ENCODE data around the gene SELP. TPM values are rescaled to one million over a fixed set of nuclear protein-coding genes. Genes with fewer than 3 reads are reported as not detected.

Gene SELP
- total and polyA plus RNA-seq, 2 of the 13 experiments (the other 11 are each of a cell fraction or from before 2014, with no cell fraction given) = 0.11 TPM; not detected in 1

DNA sequence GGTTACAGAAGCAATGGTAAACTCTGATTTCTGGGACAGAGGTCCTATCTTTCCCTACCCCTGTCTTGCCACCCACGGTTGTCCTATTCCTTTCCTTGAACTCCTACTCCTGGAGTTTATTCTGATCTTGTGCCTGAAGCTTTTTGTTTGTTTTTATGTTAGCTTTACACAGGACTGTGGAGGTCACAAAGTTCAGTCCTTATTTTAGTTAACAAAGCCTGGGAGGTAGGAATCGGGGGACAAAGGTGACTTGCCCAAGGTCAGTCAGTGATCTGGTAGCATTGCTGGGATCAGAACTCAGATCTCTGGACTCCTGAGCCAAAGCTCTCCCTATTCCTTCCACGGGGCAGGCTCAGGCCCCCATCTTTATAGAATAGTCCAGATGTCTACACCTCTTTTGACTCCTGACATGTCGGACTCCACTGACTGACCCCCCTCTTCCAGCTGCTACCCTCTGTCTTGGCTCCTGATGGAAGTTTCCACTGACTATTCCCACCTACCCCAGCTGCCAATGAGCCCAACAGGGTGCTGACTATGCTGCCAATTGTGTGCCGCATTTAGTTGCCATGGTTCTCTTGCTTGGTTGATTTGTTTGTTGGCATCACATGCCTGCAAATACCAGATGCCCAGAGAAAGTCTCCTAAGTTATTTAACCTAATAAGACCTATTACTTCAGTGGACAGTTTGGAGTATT is 53.5 kb downstream of the SELP start (continued):
- TF ChIP-seq, protein P1, sequence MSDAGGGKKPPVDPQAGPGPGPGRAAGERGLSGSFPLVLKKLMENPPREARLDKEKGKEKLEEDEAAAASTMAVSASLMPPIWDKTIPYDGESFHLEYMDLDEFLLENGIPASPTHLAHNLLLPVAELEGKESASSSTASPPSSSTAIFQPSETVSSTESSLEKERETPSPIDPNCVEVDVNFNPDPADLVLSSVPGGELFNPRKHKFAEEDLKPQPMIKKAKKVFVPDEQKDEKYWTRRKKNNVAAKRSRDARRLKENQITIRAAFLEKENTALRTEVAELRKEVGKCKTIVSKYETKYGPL (CRISPR knock-in tag; IDR thresholded peaks at IDR 0.05) = no peak
- TF ChIP-seq PHF8 (CRISPR knock-in tag; IDR thresholded peaks at IDR 0.05) (no peak), ZNF678 (CRISPR knock-in tag; IDR thresholded peaks at IDR 0.05) (no peak), WIZ (CRISPR knock-in tag; IDR thresholded peaks at IDR 0.05) (no peak), GATAD1 (CRISPR knock-in tag; IDR thresholded peaks at IDR 0.05) (no peak), ZNF512 (CRISPR knock-in tag; IDR thresholded peaks at IDR 0.05) (no peak), NKX3-1 (CRISPR knock-in tag; IDR thresholded peaks at IDR 0.05) (no peak), MYC (CRISPR knock-in tag; IDR thresholded peaks at IDR 0.05; ENCODE audit: borderline replicate concordance) (no peak; the same call in 1 of the 2 replicates), ZNF232 (CRISPR knock-in tag; IDR thresholded peaks at IDR 0.05; ENCODE audit: borderline replicate concordance) (no peak), ZNF512B (CRISPR knock-in tag; IDR thresholded peaks at IDR 0.05; ENCODE audit: borderline replicate concordance) (no peak), SAP130 (CRISPR knock-in tag; IDR thresholded peaks at IDR 0.05; ENCODE audit: low read depth) (peak; percentile 38; the same call in 1 of the 2 replicates), MIER3 (CRISPR knock-in tag; IDR thresholded peaks at IDR 0.05; ENCODE audit: borderline replicate concordance) (peak; percentile 44; the same call in 1 of the 2 replicates), ZNF746 (CRISPR knock-in tag; IDR thresholded peaks at IDR 0.05) (no peak)
- TF ChIP-seq, protein P2, sequence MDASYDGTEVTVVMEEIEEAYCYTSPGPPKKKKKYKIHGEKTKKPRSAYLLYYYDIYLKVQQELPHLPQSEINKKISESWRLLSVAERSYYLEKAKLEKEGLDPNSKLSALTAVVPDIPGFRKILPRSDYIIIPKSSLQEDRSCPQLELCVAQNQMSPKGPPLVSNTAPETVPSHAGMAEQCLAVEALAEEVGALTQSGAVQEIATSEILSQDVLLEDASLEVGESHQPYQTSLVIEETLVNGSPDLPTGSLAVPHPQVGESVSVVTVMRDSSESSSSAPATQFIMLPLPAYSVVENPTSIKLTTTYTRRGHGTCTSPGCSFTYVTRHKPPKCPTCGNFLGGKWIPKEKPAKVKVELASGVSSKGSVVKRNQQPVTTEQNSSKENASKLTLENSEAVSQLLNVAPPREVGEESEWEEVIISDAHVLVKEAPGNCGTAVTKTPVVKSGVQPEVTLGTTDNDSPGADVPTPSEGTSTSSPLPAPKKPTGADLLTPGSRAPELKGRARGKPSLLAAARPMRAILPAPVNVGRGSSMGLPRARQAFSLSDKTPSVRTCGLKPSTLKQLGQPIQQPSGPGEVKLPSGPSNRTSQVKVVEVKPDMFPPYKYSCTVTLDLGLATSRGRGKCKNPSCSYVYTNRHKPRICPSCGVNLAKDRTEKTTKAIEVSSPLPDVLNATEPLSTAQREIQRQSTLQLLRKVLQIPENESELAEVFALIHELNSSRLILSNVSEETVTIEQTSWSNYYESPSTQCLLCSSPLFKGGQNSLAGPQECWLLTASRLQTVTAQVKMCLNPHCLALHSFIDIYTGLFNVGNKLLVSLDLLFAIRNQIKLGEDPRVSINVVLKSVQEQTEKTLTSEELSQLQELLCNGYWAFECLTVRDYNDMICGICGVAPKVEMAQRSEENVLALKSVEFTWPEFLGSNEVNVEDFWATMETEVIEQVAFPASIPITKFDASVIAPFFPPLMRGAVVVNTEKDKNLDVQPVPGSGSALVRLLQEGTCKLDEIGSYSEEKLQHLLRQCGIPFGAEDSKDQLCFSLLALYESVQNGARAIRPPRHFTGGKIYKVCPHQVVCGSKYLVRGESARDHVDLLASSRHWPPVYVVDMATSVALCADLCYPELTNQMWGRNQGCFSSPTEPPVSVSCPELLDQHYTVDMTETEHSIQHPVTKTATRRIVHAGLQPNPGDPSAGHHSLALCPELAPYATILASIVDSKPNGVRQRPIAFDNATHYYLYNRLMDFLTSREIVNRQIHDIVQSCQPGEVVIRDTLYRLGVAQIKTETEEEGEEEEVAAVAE (CRISPR knock-in tag; IDR thresholded peaks at IDR 0.05; ENCODE audit: borderline replicate concordance) = no peak
- TF ChIP-seq, protein P3, sequence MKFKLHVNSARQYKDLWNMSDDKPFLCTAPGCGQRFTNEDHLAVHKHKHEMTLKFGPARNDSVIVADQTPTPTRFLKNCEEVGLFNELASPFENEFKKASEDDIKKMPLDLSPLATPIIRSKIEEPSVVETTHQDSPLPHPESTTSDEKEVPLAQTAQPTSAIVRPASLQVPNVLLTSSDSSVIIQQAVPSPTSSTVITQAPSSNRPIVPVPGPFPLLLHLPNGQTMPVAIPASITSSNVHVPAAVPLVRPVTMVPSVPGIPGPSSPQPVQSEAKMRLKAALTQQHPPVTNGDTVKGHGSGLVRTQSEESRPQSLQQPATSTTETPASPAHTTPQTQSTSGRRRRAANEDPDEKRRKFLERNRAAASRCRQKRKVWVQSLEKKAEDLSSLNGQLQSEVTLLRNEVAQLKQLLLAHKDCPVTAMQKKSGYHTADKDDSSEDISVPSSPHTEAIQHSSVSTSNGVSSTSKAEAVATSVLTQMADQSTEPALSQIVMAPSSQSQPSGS (CRISPR knock-in tag; IDR thresholded peaks at IDR 0.05) = no peak
- TF ChIP-seq, protein P4, sequence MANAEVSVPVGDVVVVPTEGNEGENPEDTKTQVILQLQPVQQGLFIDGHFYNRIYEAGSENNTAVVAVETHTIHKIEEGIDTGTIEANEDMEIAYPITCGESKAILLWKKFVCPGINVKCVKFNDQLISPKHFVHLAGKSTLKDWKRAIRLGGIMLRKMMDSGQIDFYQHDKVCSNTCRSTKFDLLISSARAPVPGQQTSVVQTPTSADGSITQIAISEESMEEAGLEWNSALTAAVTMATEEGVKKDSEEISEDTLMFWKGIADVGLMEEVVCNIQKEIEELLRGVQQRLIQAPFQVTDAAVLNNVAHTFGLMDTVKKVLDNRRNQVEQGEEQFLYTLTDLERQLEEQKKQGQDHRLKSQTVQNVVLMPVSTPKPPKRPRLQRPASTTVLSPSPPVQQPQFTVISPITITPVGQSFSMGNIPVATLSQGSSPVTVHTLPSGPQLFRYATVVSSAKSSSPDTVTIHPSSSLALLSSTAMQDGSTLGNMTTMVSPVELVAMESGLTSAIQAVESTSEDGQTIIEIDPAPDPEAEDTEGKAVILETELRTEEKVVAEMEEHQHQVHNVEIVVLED (CRISPR knock-in tag; IDR thresholded peaks at IDR 0.05; ENCODE audit: borderline replicate concordance) = no peak

Measured in HepG2 (cell line).